NCI-H69 (cell line): ENCODE data around the gene ARFRP1.

Experiments used
- DNase-seq: peaks from one replicate; lab custom pipeline; 2025; lab: John Stamatoyannopoulos, UW

Gene ARFRP1, protein sequence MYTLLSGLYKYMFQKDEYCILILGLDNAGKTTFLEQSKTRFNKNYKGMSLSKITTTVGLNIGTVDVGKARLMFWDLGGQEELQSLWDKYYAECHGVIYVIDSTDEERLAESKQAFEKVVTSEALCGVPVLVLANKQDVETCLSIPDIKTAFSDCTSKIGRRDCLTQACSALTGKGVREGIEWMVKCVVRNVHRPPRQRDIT

DNA sequence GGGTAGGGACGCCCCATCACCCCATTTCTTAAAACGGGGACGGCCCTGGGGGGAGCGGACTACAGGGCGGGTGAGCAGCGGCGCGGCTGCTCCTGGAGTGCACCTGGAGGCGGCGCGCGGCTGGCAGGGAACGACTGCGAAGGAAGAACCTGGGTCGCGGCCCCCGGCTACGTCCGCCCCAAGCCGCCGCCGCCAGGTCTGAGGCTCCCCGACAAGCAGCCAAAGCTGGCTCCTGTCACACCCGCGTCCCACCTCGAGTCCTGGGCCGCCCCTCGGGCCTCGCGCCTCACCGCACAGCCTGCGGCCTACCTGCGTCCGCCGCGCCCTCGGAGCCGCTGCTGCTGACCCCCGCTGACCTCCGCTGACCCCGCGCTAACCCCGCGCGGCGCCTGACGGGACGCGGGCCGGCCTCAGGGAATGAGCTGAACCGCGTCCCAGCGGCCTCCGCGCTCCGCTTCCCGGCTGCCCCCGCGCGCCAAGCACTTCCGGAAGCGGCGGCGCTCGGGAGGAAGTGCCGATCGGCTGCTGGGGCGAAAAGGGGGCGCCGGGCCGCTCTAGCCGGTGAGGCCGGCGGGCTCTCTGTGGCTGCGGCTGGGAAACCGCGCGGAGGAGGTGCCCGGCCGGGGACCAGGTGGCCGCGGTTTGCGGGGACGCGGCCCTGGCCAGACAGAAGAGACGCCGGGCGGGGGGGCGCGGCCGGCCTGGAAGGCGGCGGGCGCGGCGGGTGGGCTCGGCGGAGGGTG, at the start of gene ARFRP1, which contains the start of gene ZGPAT:
ARFRP1 (minus strand) TSS at position 419 of the 743 bp plus-strand sequence. CDS start 885 bp downstream, outside the sequence.
ZGPAT (plus strand) TSS at position 482 of the 743 bp plus-strand sequence. CDS start 542 bp downstream, outside the sequence.
- DNase-seq: peak; percentile 85

DNA sequence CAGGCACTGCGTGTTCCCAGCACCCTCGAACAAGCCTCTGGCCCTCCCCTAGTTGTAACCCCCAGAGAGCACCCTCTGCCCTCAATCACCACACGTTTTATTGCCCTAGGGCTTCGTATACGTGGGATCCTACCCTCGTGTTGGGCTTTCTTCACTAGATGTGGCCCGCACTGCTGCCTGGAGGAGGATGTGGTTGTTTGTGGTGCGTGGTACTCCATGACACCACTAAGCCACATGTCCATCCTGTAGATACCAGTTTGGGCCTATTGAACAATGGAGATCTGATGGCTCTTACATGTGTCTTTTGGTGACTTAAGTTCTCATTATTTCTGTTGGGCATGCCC, 48.8 kb upstream of the ARFRP1 start:
- no peak for DNase-seq

DNA sequence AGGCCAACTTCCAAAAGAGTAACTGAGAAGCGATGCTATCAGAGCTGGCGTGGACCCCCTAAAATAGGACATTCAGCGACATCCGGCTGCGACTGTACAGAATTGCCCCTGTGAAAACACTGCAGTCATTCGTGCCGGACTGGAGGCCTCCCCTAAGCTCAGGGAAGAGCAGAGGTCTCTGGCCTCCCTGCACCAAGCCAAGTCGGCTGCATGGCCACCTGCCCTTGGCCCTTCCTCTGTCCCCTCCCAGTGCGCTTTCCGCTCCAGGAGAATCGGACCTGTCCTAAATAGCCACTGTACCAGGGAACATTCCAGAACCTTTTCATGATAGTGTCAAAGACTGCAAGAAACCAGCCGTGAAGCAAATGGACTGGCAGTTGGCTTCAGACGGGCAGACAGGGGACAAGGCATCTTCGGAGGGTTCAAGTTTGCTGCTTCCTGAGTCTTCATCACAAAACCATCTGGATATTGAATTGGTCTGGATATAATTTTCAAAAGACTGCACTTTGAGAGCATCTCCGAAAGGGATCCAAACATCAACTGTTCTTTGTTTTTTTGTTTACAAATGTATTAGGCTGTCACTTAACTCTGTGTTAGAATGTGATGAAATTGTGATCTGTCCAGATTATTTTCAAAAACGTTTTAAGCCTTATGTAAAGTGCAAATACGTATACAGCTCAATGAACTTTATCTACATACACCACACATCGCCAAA, 48.3 kb upstream of the ARFRP1 start:
- DNase-seq: no peak

DNA sequence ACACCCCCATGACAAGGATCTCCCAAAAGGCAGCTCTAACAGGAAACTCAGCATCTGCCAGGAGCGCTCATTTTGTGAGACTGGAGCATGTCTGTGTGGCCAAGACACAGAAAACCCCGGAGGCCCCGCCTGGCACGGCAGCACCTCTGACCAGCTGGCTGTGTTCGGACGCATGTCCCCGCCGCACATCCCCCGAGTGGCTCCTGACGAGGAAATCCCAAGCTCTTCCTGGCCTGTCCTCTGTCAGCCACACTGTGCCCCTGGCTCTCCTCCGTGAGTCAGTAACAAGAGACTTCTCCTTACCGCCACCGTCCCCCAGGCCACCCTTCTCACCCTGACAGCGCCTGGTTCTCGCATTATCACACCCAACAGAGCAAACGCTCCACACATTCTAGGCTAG, 46.2 kb upstream of the ARFRP1 start:
- DNase-seq: no peak

DNA sequence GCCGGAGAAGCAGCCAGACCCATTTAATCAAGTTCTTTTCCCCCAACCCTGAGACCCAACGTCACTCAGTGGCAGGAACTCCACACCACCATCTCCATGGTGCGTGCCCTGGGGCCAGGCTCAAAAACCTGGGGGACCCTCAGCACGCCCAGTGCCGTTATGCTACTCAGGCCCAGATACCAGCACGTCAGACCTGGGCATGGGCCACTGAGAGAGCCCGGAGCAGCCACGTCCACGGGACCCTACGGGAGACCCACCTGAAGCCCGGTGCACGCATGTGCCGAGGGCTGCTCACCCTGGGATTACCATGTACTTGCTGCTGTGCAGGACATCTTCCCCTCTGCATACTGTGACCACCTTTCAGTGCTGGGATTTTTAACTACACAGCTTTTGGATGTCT, 45.6 kb upstream of the ARFRP1 start:
- DNase-seq: no peak

DNA sequence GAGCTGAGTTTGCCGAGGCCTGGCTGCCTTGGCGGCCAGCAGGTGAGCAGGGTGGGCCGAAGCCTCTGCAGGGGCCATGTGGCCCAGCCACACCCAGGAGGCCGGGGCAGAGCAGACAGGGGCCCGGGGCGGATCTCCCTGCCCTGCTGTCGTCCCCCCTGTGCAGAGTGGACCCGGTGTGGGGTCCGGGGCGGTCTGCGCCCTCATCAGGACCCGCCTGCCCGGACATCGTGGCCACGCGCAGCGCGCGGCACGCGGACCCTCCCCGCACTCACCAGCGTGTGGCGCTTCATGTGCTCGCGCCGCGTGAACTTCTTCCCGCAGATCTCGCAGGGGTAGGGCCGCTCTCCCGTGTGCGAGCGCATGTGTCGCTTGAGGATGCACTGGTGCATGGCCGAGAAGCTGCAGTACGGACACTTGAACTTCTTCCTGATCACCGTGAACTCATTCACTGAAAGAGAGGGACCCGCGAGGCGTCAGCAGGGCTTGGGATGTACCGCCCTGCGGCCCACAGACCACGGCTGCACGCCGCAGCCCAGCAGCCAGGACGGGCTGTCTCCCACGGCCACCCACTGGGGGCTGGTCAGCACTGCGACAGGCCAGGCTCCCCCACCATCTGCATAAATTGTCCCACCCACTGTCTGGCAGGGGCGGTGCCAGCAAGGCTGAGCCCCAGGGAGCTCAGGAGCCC, 44.8 kb upstream of the ARFRP1 start:
- no peak for DNase-seq

DNA sequence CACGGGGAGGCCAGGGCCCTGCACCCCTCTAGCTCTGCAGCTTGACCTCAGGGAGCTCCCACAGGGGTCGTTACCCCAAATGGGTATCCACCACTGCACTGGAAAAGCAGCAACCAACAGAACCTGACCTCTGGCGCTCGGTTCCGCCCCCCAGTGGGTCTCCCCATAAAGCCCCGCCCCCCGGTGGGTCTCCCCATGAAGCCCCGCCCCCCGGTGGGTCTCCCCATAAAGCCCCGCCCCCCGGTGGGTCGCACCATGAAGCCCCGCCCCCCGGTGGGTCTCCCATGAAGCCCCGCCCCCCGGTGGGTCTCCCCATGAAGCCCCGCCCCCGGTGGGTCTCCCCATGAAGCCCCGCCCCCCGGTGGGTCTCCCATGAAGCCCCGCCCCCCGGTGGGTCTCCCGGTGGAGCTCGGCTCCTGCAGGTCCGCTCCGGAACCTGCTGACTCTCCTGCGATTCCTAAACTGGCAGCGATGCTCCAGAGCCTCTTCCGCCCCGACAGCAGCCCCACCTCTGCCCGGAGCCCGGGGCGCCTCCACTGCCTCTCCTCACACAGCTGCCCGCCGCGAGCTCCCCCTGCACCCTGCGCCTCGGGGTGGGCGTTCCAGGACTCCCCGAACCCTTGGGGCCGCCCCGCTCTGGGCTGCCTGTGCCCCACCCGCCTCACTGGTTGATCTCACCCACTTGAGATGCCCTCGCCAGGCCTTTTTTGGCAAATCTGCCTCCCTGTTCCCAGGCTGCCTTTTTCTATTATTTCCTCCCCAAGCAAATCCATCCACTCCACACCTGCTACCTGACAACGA, 43.9 kb upstream of the ARFRP1 start:
- no peak for DNase-seq

DNA sequence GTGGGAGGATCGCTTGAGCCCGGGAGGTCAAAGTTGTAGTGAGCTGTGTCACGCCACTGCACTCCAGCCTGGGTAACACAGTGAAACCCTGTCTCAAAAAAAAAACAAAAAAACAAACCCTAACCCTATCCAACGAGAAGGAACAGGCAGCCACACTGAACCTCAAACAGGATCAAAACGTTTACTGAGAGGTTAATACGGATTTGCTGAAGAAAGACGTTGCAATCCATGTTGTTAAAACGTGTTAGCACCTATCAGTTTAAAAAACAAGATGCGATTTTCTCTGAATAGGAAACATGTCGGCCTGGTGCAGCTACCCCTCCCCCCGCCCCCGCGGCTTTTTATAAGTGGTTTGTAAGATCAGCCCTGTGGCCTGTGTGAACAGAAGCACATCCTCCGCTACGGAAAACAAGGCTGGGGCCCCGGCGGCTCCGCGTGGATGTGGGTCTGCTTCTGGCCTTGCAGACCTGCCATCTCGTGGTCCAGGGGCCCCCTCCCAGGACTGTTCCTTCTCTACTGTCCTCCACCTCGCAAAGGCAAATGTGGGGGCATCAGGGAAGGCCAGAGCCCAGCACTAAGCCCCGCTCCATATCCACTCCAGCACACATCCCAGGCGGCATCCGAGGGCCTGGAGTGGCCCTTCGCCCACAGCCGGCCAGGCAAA, 43.2 kb upstream of the ARFRP1 start:
- no peak for DNase-seq

DNA sequence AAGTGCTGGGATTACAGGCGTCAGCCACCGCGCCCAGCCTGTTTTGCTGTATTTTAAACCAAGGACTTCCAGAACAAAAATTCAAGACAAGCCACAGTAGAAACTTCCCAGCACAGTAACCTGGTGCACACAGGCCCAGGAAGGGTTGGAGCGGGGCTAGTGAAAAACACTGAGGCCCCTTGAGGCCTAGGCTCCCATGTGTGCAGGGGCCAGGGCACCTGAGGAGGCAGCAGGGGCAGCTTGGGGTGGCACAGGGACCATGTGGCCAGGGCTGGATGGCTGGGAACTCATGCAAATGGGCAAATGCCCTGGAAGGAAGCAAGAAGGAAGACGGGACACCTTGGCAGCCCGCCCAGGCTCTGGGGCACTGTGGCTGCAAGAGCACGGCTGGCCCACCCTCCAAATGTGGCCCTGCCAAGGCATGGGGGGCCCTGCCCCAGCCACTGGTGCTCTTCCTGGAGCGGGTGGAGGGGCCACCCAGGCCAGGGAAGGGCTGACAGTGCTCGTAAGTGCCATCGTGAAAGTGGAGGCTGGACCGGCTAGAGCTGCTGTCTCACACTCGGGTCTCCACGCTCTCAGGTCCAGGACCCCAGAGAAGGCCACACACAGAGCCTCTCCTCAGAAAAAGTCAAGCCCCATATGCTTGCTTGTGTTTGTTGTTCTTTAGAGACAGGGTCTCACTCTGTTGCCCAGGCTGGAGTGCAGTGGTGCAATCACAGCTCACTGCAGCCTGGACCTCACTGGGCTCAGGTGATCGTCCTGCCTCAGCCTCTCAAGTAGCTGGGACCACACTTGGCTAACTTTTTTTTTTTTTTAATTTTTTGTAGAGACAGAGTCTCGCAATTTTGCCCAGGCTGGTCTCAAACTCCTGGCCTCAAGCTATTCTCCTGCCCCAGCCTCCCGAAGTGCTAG, 42.1 kb upstream of the ARFRP1 start:
- DNase-seq: no peak

DNA sequence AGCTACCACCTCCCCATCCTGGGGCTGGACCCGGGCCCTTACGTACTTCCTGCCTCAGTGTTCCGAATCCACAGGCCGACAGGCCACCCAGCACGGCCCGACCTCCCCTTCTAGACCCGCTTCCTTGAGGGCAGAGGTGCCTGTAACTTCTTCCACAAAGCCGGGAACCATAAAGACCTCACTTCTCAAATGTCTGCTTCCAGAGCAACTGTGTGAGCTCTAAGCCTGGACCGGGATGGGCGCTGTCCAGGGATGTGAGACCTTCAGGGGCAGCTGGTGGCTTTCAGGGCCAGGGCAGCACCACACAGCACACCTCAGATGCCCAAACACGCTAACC, 41.1 kb upstream of the ARFRP1 start:
- no peak for DNase-seq

DNA sequence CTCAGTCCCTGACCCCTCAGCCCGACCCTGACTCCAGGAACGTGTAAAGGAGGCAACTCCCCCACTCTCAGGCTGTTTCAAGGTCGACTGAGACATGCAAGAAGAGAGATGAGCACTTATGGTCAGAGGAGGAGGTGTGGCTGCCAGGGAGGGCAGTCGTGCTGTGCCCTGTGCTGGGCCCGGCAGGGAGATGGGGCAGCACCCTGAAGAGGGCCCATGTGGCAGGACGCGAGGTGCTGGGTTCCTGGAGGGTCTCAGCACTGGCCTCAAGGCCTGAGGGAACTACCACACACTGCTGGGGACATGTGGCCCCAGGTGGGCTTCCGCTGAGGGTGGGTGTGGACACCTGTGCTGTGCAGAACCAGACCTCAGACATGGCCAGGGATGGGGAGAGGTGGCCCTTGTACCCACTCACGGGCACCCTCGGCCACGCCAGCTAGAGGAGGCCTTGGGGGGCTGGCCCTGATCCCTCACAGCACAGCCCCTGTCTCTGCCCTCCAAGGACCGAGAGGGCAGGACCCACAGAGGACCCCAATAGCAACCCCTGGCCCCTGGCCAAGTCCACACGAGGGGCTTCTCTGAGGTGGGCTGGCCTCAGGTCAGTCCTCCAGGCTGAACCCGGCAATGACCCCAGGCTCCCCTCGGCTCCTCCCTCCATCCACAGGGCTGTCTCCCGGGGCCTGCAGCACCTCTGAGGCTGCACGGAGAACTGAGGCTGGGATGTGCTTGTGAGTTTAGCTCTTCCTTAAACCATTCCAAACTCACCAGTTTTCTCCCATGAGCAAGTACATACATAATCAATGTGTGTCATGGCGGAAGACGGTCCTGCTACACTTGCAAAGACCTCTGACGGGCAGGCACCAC, 40.5 kb upstream of the ARFRP1 start:
- DNase-seq: no peak

DNA sequence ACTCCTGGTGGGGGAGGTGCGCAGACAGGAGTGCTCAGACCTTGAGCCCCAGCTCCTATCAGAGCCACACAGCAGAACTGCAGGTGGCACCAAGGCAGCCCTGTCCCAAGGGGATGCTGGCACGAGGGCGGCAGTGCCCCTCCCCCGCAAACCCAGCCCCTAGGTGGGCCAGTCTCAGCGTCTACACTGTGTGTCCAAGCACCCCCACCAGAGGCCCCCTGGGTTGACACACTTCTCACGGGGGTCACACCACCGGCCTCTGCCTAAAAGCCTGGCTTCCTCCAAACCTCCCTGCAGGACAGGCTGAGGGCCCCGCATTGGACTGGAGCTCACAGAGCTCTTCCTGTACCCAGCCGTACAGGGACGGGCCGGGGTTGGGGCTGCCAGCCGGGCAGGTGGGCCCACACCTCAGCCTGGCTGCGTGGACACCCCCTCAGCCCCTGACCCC, 39.9 kb upstream of the ARFRP1 start:
- DNase-seq: no peak

DNA sequence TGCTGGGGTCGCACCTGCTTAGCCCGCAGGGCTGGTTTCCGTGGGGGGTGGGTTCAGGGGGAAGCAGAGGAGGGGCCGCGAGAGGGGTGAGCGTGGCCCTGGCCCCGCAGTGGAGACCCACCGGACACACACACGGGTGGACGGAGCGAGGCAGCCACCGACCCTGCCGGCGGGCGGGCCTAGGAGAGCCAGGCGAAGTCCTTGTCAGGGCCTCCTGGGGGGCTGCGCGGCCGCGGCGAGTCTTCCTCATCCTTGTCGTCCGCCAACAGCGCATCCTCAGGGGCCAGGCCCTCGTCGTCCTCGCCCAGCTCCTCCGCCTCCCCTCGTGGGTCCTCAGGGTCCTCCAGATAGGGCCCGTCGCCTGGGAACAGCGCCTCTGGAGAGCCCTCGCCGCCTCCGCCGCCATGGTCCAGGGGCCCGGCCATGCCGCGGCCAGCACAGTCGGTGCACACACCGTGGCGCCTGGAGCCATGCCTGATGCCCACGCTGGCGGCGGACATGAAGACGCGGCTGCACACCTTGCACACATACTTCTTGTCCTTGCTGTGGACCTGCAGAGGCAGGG, 39.1 kb upstream of the ARFRP1 start:
- DNase-seq: no peak

DNA sequence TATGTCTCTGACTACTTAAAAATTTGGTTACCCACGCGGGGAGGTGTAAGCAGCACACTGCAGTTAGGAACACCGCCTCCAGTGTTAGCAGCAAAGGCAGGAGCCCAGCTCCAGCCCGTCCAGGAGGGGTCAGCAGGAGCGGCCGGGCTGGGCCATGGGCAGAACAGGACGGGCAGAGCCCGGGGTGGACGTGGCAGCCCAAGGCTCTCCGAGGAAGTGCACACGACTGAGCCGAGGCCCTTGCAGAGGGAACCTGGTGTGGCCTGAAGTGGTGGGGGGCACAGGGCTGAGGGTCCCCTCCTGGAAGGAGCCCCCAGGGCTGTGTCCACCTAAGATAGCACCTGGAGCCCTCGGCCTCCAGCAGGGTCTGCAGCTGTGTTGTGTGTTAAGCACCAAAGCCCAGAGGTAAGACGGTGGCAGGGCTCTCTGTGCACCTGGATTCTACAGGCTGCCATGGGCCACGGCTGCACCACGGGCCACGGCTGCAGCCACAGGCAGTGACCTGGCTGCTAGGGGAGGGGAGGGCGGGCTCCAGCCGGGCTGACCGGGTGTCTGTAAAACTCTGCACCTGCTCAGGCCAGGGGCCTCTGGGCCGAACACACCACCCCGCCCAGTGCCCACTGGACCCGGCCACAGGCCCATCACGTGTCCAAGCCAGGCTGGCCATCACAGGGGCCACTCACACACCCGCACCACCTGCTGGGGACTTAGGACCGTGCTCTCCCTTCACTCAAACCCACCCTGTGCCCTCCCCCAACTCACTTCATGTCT, 38.4 kb upstream of the ARFRP1 start:
- no peak for DNase-seq

DNA sequence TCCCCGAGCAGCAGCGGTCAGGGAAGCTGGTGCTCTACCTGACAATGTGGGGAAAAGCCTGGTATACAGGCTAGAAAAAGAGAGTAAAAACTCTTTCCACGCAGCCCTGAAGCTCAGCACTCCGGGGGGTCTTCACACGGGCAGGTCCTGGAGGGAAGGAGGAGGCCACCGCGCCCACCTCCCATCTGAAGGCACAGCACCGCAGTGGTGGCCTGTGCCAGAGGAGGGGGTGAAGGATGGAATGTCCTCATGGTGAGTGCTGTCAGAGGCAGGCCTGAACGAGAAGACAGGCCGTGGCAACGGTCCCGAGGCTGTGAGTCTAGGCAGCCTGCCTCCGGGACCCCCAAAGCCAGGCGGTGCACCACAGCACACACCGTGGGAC, 37.6 kb upstream of the ARFRP1 start:
- DNase-seq: no peak

DNA sequence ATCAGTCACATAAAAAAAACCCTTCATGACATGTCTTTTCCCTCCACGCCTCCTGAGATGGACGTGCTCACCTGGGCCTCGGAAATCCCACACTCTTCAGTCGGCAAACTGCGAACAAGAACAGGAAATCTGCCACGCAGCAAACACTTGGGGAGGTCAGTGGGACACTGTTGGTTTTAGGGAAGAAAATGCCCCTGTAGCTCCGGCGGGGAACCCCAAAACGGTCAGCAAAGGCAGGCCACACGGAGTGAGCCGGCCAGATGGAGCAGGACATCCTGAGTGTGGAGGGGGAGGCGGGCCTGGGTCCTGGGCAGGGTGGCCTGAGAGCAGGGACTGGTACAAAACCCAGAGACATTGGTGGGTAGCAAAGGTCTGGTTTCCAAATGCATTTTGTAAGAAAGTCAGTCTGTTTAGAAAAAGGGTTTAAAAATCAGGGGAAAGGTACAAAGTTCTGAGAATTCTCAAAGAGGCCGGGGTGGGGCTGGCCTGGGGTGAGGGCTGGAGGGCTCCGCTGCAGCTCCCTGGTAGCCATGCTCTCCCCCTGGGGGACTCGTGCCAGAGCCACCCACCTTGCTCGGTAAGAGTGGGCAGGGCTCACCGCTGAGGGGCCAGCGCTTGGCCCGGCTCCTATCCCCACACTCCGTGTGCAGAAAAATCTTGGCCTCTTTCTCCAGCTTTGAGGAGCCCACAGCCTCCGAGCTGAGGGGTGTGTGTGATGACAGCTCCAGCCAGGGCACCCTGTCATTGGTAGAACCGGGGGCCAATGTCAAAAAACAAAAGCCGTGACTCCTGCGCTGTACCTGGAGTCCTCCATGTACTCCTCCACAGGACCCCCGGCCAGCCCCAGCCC, 37.0 kb upstream of the ARFRP1 start:
- no peak for DNase-seq

DNA sequence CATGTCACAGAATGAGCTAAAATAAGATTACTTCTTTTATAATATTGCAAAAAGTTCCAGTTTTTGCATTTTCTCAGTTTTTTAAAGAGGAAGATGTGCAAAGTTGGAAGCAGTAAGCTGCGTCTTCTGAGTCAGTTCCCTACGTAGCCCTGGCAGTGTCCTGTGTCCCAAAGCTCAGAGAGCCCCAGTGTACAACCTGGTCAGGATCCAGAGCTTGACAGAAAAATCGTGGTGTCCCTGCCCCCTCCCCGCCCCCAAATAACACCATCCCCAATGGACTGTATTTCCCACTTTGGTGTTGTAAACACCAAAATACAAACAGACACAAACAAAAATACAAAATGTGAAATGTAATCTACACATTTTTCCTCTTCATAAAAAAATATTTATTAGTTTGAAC, 36.4 kb upstream of the ARFRP1 start:
- no peak for DNase-seq
